ENCODE results near the gene RPP25L.

DNA sequence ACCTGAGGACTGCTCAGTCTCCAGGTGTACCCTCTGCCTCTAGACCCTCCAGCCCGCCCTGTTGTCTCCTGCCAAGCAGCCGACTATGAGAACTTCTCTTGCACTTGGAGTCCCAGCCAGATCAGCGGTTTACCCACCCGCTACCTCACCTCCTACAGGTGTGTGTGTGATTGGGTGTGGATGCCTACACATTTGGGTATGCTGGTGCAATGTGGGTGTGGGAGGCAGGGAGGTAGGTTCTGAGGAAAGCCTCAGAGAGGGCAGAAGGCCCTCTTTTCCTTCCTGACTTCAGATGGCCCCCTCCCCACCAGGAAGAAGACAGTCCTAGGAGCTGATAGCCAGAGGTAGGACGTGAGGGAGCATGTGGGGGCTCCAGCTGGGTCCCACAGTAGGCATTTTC is 45.1 kb upstream of the RPP25L start:
- TF ChIP-seq, protein P1, sequence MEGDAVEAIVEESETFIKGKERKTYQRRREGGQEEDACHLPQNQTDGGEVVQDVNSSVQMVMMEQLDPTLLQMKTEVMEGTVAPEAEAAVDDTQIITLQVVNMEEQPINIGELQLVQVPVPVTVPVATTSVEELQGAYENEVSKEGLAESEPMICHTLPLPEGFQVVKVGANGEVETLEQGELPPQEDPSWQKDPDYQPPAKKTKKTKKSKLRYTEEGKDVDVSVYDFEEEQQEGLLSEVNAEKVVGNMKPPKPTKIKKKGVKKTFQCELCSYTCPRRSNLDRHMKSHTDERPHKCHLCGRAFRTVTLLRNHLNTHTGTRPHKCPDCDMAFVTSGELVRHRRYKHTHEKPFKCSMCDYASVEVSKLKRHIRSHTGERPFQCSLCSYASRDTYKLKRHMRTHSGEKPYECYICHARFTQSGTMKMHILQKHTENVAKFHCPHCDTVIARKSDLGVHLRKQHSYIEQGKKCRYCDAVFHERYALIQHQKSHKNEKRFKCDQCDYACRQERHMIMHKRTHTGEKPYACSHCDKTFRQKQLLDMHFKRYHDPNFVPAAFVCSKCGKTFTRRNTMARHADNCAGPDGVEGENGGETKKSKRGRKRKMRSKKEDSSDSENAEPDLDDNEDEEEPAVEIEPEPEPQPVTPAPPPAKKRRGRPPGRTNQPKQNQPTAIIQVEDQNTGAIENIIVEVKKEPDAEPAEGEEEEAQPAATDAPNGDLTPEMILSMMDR (IDR thresholded peaks at IDR 0.05 in 2 of 3, conservative IDR thresholded peaks at IDR 0.05 in 1 of 3; ENCODE audit: control insufficient read depth in 2 of 3, extremely low read depth in 1 of 3, insufficient read depth in 1 of 3, low read depth in 3 of 3, low read length in 3 of 3), result no peak
- TF ChIP-seq CEBPB (IDR thresholded peaks at IDR 0.05; ENCODE audit: borderline replicate concordance in 1 of 2, low read depth in 2 of 2, low read length in 2 of 2), result no peak
- no peak for TF ChIP-seq GABPA (IDR thresholded peaks at IDR 0.05; ENCODE audit: low read depth)
- TF ChIP-seq TCF12 (IDR thresholded peaks at IDR 0.05; ENCODE audit: low read depth, low read length), result no peak
- TF ChIP-seq TCF7 (IDR thresholded peaks at IDR 0.05; ENCODE audit: borderline replicate concordance), result no peak
- TF ChIP-seq ZNF274 (IDR thresholded peaks at IDR 0.05; ENCODE audit: insufficient read depth, insufficient read length), result no peak
- no peak for TF ChIP-seq SPI1 (IDR thresholded peaks at IDR 0.05; ENCODE audit: borderline replicate concordance, insufficient read depth, low read depth, low read length)
- no peak for TF ChIP-seq RAD21 (IDR thresholded peaks at IDR 0.05; ENCODE audit: insufficient read depth, low read depth, low read length)
- no peak for TF ChIP-seq TAF1 (IDR thresholded peaks at IDR 0.05; ENCODE audit: borderline replicate concordance, low read depth, low read length)
- no peak for TF ChIP-seq KDM1A (IDR thresholded peaks at IDR 0.05; ENCODE audit: borderline replicate concordance)
- no peak for TF ChIP-seq EGR1 (IDR thresholded peaks at IDR 0.05; ENCODE audit: borderline replicate concordance in 1 of 2, low read depth in 2 of 2, low read length in 2 of 2)

Data from GM12878 (cell line).